Peyer's patch (tissue), 4 donors: ENCODE results near the gene CHST15. TPM values are rescaled to one million over a fixed set of nuclear protein-coding genes. Genes with fewer than 3 reads are reported as not detected.

ENCODE experiments used
- DNase-seq, 3 donors: peaks; one replicate each; pipeline ENCODE4 v3.0.0-alpha.2; 2017 to 2019
- H3K27ac ChIP-seq, 4 donors: fragments of 200-600 bp; sonication (generic); one replicate each; pipeline ENCODE4 v1.5.1; 2016 to 2019
- H3K27me3 ChIP-seq, 2 donors: fragments of 200-600 bp; sonication (generic); one replicate each; pipeline ENCODE4 v1.5.1; 2019
- H3K36me3 ChIP-seq, 3 donors: fragments of 200-600 bp; sonication (generic); one replicate each; pipeline ENCODE4 v1.5.1; 2016 to 2019
- H3K4me1 ChIP-seq, 4 donors: fragments of 200-600 bp; sonication (generic); one replicate each; pipeline ENCODE4 v1.5.1; 2016 to 2019
- H3K4me3 ChIP-seq, 4 donors: fragments of 200-600 bp; sonication (generic); 1 replicate in 3 of 4; 2 replicates in 1 of 4; pipeline ENCODE4 v1.5.1; 2016 to 2019; ENCODE audit warnings: mild to moderate bottlenecking in 1 of 4
- H3K9me3 ChIP-seq, 4 donors: fragments of 200-600 bp; sonication (generic); one replicate each; pipeline ENCODE4 v1.5.1; 2016 to 2019; ENCODE audit warnings: mild to moderate bottlenecking in 1 of 4
- POLR2A ChIP-seq, 2 donors: fragments of 450-650 bp; IDR thresholded peaks; one replicate each; pipeline ENCODE4 v1.5.1; 2017; ENCODE audit warnings: antibody characterized with exemption in 2 of 2, mild to moderate bottlenecking in 2 of 2, moderate library complexity in 2 of 2
- total RNA-seq, 4 donors: library from RNA; depleted of rRNA; stranded (reverse); fragments of >200 nt; gene quantifications; one replicate each; pipeline ENCODE4 v1.1.0, GENCODE V29; 2016
- TF ChIP-seq, protein P1 (sequence below), 6 experiments: fragments of 450-650 bp in 4 of 6; fragments of 200-600 bp in 2 of 6; sonication (generic) in 1 of 6; IDR thresholded peaks; one replicate each; pipeline ENCODE4 v1.5.1; 2017 to 2019; ENCODE audit warnings: antibody characterized with exemption in 6 of 6, mild to moderate bottlenecking in 3 of 6, moderate library complexity in 1 of 6

Gene CHST15
- total RNA-seq, 4 donors from 2014 or later = 3.9 to 55.3 (median 10.9) TPM

DNA sequence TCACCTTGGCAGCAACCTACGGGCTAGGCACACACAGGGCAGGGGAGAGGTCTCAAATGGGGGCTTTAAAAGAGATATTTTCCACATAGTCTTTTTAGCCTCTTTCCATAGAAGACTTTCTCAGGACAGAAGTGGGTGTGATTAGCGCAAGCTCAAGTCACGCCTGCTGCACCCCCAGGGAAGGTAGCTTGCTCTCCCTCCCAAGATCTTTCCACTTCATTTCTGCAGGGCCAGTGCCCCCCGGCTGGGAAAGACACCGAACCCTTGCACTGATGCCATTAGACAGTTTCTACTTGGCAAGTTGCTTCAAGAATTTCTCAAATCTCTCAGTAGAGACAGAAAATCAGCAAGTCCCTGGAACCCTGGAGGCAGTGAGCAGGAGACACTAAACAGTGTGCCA lies 19.4 kb downstream of the CHST15 start:
- TF ChIP-seq POLR2A (IDR thresholded peaks at IDR 0.05) = no peak
- TF ChIP-seq, protein P1, sequence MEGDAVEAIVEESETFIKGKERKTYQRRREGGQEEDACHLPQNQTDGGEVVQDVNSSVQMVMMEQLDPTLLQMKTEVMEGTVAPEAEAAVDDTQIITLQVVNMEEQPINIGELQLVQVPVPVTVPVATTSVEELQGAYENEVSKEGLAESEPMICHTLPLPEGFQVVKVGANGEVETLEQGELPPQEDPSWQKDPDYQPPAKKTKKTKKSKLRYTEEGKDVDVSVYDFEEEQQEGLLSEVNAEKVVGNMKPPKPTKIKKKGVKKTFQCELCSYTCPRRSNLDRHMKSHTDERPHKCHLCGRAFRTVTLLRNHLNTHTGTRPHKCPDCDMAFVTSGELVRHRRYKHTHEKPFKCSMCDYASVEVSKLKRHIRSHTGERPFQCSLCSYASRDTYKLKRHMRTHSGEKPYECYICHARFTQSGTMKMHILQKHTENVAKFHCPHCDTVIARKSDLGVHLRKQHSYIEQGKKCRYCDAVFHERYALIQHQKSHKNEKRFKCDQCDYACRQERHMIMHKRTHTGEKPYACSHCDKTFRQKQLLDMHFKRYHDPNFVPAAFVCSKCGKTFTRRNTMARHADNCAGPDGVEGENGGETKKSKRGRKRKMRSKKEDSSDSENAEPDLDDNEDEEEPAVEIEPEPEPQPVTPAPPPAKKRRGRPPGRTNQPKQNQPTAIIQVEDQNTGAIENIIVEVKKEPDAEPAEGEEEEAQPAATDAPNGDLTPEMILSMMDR (IDR thresholded peaks at IDR 0.05) = no peak
- no peak for DNase-seq
- Histone ChIP-seq H3K27me3 (no peaks in the 10 kb centered on the region), H3K27ac (peak overlapping the region in 3 of 4 donors; percentile 1 to 72 (median 9)), H3K4me3 (no peak overlapping the region), H3K9me3 (no peaks in the 10 kb centered on the region), H3K4me1 (peaks cover 0 to 33% (median 8%) of the 10 kb centered on the region in 4 donors), H3K36me3 (no peaks in the 10 kb centered on the region)

DNA sequence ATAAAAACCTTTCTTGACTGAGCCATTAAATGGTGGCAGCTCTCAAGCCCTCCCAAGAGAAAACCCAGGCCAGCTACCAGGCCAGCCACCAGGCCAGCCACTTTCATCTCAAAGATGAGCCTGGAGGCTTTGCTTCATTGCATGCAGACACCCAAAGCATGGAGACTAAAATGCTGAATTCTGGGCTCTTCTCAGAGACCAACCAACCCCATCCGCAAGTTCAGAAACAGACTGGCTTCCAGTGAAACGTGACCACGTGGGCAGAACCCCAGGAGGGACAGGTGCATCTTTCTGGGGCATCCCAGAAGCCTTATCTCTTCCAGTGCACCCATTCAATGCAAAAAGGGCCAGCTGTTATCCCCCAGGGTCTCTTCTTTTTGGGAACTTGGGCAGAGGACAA lies 20.9 kb downstream of the CHST15 start:
- TF ChIP-seq POLR2A (IDR thresholded peaks at IDR 0.05) = no peak
- TF ChIP-seq, protein P1 (IDR thresholded peaks at IDR 0.05) = no peak
- Histone ChIP-seq H3K4me1 (peaks cover 0 to 33% (median 9%) of the 10 kb centered on the region in 4 donors), H3K9me3 (no peaks in the 10 kb centered on the region)

DNA sequence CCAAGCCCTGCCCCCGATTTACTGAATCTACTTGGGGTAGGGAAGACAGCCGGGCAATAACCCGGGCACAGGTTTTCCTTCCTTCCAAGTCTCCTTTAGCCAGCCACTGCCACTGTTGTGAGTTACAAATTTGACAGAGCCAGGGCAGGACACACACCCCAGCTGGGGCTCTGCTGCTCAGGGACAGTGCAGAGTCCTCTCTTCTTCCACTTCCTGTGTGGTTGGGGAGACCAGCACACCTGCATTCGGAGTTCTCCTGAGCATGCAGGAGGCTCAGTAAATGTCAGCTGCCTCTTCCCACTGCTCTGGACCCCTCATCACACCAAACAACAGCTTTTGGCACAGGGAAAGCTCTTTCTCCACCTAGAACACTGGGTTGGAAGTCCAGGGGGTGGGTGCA lies 21.3 kb downstream of the CHST15 start:
- peak in 2 of 3 donors; percentile 73 to 74 for DNase-seq
- Histone ChIP-seq H3K27me3 (no peaks in the 10 kb centered on the region), H3K4me3 (no peak overlapping the region), H3K36me3 (no peaks in the 10 kb centered on the region), H3K4me1 (peaks cover 0 to 35% (median 12%) of the 10 kb centered on the region in 4 donors), H3K27ac (peak overlapping the region in 1 of 4 donors; percentile 72), H3K9me3 (no peaks in the 10 kb centered on the region)
- TF ChIP-seq, protein P1 (IDR thresholded peaks at IDR 0.05) = no peak
- TF ChIP-seq POLR2A (IDR thresholded peaks at IDR 0.05) = no peak

More for the DNA sequence above, 20.9 kb downstream of the CHST15 start:
- Histone ChIP-seq H3K4me3 (no peak overlapping the region), H3K27ac (peak overlapping the region in 1 of 4 donors; percentile 72), H3K36me3 (no peaks in the 10 kb centered on the region), H3K27me3 (no peaks in the 10 kb centered on the region)
- DNase-seq = no peak

DNA sequence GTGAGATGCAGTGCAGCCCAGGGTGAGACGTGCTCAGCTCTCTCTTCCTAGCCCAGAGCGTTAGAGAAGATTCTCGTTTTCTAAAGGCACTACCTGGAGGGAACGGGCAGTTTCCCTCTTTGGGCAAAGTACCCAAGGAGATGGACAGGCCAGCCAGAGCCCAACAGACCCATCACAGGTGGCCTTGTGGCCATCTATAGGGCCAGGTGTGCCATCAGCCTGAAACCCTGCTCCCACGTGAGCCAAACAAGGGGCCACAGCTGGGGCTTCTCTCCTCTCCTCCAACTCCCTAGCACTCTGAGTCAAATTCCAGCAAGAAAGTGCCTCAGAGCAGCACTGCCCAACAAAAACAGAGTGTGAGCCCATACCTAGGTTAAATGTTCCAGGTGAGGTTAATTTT lies 22.3 kb downstream of the CHST15 start:
- no peak for TF ChIP-seq POLR2A (IDR thresholded peaks at IDR 0.05)
- TF ChIP-seq, protein P1 (IDR thresholded peaks at IDR 0.05) = no peak
- Histone ChIP-seq H3K36me3 (no peaks in the 10 kb centered on the region), H3K4me1 (peaks cover 0 to 41% (median 19%) of the 10 kb centered on the region in 4 donors), H3K27ac (peak overlapping the region in 1 of 4 donors; percentile 72), H3K9me3 (no peaks in the 10 kb centered on the region), H3K27me3 (no peaks in the 10 kb centered on the region), H3K4me3 (no peak overlapping the region)
- DNase-seq = no peak

DNA sequence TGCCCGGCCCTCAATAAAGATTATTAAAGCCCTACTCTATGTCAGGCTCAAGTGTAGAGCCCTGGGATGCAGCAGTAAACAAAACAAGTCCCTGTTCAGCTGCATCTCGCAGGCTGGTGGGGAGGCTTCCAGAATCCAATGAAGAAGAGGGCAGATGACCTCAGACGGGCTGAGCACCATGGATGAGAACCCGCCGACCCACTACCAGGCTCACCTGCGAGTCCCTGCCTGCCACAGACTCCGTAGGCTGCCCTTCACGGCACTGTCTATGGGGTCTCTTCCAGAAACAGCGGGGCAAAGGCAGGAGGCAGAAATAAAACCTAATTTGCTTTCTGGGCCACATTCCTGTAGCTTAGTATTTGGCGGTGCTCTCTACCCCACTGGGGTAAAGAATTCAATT lies 22.7 kb downstream of the CHST15 start:
- no peak for TF ChIP-seq POLR2A (IDR thresholded peaks at IDR 0.05)
- Histone ChIP-seq H3K4me3 (no peak overlapping the region), H3K4me1 (peaks cover 0 to 38% (median 23%) of the 10 kb centered on the region in 4 donors), H3K27me3 (no peaks in the 10 kb centered on the region), H3K27ac (peak overlapping the region in 1 of 4 donors; percentile 72), H3K36me3 (no peaks in the 10 kb centered on the region), H3K9me3 (no peaks in the 10 kb centered on the region)
- no peak for DNase-seq

DNA sequence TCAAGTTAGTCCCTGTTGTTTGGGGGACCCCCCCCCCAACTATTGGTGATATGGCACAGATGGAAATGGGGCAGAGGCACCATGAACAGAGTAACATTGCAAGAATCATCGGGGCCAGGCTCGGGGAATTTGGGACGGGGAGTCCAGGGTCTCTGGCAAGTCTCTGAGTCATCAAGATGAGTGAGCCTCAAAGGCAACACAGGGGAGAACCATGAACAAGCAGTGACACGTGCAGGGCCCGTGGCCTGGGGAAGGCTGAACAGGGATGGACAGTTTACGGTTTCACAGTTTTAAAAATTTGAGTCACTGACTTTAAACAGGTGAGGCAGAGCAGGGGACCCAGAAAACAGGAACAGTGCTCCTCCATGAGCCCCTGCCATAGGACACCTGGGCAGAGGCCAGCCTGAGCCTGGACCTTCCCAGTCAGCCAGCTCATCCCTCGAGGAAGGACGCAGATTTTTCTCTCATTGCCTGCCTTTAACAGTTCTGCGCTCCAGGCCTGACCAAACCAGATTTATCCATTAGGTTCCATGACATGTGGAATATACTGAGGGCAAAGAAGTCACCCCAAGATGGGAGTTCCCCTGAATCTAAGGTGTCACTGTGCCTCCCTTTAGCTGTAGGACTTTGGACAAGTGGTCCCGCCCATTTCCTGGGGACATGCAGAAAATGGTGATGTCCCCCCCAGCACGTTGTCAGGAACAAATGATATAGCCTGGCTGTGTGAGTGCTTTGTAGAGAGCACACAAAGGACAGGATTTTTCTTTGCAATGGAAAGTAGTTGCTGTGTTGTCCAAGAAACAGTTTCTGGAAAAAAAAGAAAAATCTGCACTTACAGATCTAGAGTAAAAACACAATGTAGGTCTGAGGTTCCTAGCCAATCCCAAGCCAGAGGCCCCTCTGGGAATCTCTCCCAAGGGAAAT lies 23.8 kb downstream of the CHST15 start:
- TF ChIP-seq, protein P1 (IDR thresholded peaks at IDR 0.05) = no peak
- no peak for TF ChIP-seq POLR2A (IDR thresholded peaks at IDR 0.05)
- H3K27ac ChIP-seq = peak overlapping the region in 1 of 4 donors; percentile 15
- DNase-seq = no peak
- H3K4me3 ChIP-seq = no peak overlapping the region
- peaks cover 0 to 35% (median 25%) of the 10 kb centered on the region in 4 donors for H3K4me1 ChIP-seq
- H3K36me3 ChIP-seq = no peaks in the 10 kb centered on the region
- H3K27me3 ChIP-seq = no peaks in the 10 kb centered on the region
- no peaks in the 10 kb centered on the region for H3K9me3 ChIP-seq
